H1 (cell line): Measurements from ENCODE around the gene HEBP1. TPM values are rescaled to one million over a fixed set of nuclear protein-coding genes. Genes with fewer than 3 reads are reported as not detected.

Experiments
- ASH2L ChIP-seq: fragments of 200-600, 300-600 bp; sonication (generic); IDR thresholded peaks from one replicate; pipeline ENCODE4 v1.7.1; 2017; ENCODE audit warnings: low read length
- BCL11A ChIP-seq, 2 experiments: IDR thresholded peaks; one replicate each; pipeline ENCODE4 v1.6.1; 2011; ENCODE audit warnings: low read depth in 2 of 2, low read length in 2 of 2, mild to moderate bottlenecking in 2 of 2
- EP300 ChIP-seq, 2 experiments: IDR thresholded peaks; 1 replicate in 1 of 2; 2 replicates in 1 of 2; pipeline ENCODE4 v1.6.1; 2011 to 2012; ENCODE audit warnings: low read depth in 2 of 2, low read length in 2 of 2, mild to moderate bottlenecking in 2 of 2, borderline replicate concordance in 1 of 2, inconsistent platforms in 1 of 2, moderate library complexity in 1 of 2
- JUND ChIP-seq: IDR thresholded peaks from 2 replicates; pipeline ENCODE4 v1.6.1; 2011; ENCODE audit warnings: mild to moderate bottlenecking, improper control_type of control experiment, low read length
- RNF2 ChIP-seq: fragments of 200-900, 300-1000 bp; sonication (generic); IDR thresholded peaks from 2 replicates; pipeline ENCODE4 v1.7.1; 2016; ENCODE audit warnings: borderline replicate concordance, low read depth, mild to moderate bottlenecking, antibody characterized with exemption, low read length; ENCODE audit not compliant: poor library complexity, severe bottlenecking; ENCODE audit errors: missing control alignments
- polyA plus RNA-seq, 7 experiments: library from polyadenylated mRNA; depleted of rRNA in 3 of 7; stranded (reverse) in 5 of 7; unstranded in 2 of 7; fragments of >200 nt in 5 of 7; fragments of 200-250 nt in 2 of 7; gene quantifications; 1 replicate in 5 of 7; 2 replicates in 1 of 7; 4 replicates in 1 of 7; pipeline versions ENCODE4 v1.2.1 to v1.2.3, GENCODE V29; 2011 to 2013; ENCODE audit warnings: missing spikeins in 2 of 7, mixed read lengths in 2 of 7
- total RNA-seq: library from RNA; stranded (reverse); fragmentation: NEBNext Ultra II Directional; extraction: Animal tissue kit (Norgen Biotek cat#: 25700); gene quantifications from 2 replicates; pipeline ENCODE4 v1.2.1, GENCODE V29; 2021

Gene HEBP1
- total and polyA plus RNA-seq, 2 of the 8 experiments (the other 6 are each of a cell fraction or from before 2014, with no cell fraction given), result 30.8 to 56.1 TPM

GRCh38 chr12:12995088-12995487 lies 5.0 kb downstream of the HEBP1 start (continued):
- TF ChIP-seq BCL11A (IDR thresholded peaks at IDR 0.05; ENCODE audit: low read depth in 2 of 2, low read length in 2 of 2), result no peak
- no peak for TF ChIP-seq EP300 (IDR thresholded peaks at IDR 0.05; ENCODE audit: borderline replicate concordance in 1 of 2, low read depth in 2 of 2, low read length in 2 of 2)
- TF ChIP-seq ASH2L, result no peak
- no peak for TF ChIP-seq JUND
- TF ChIP-seq RNF2, result no peak
